ENCODE data around the gene CCDC146. TPM values are rescaled to one million over a fixed set of nuclear protein-coding genes. Genes with fewer than 3 reads are reported as not detected.

The CCDC146 gene
- total RNA-seq, 1 experiment from 2014 or later: 2.2 TPM

GRCh38 chr7:77258014-77258413 is 135.6 kb downstream of the CCDC146 start:
- BruUV-seq (replicated peaks): no TSS peak
- POLR2A ChIA-PET (ENCODE audit: low non-redundant PET): no interaction called here

GRCh38 chr7:77258593-77258992 is 136.2 kb downstream of the CCDC146 start:
- no peaks in the 10 kb centered on the region for H3K27me3 ChIP-seq (replicated peaks; ENCODE audit: insufficient read depth, low read depth, low read length, poor library complexity)
- BruUV-seq (replicated peaks): no TSS peak
- POLR2A ChIA-PET (ENCODE audit: low non-redundant PET): no interaction called here
- H3K4me1 ChIP-seq (ENCODE audit: insufficient read depth, low read length, poor library complexity, severe bottlenecking): no peaks in the 10 kb centered on the region
- CTCF ChIA-PET: no interaction called here
- DNase-seq (ENCODE audit: low spot score): no peak
- TF ChIP-seq EZH2 (IDR thresholded peaks at IDR 0.05; ENCODE audit: borderline replicate concordance, low read depth, low read length, poor library complexity, severe bottlenecking) (no peak), CTCF (conservative IDR thresholded peaks at IDR 0.05; ENCODE audit: low read depth, low read length) (no peak)
- no peak overlapping the region for H3K4me3 ChIP-seq (ENCODE audit: low read depth, low read length, poor library complexity, severe bottlenecking)
- H3K9me3 ChIP-seq (ENCODE audit: low read depth, low read length, poor library complexity, severe bottlenecking): no peaks in the 10 kb centered on the region
- H3K36me3 ChIP-seq (ENCODE audit: insufficient read depth, low read length, poor library complexity, severe bottlenecking): no peaks in the 10 kb centered on the region
- no peak overlapping the region for H3K27ac ChIP-seq (ENCODE audit: low read depth, low read length, poor library complexity, severe bottlenecking)
- intact Hi-C loops (cut with micrococcal nuclease; ENCODE audit: unreplicated experiment): no loop called here

More at GRCh38 chr7:77258014-77258413, 135.6 kb downstream of the CCDC146 start:
- Histone ChIP-seq H3K9me3 (ENCODE audit: low read depth, low read length, poor library complexity, severe bottlenecking) (no peaks in the 10 kb centered on the region), H3K36me3 (ENCODE audit: insufficient read depth, low read length, poor library complexity, severe bottlenecking) (no peaks in the 10 kb centered on the region), H3K27me3 (replicated peaks; ENCODE audit: insufficient read depth, low read depth, low read length, poor library complexity) (no peaks in the 10 kb centered on the region), H3K4me3 (ENCODE audit: low read depth, low read length, poor library complexity, severe bottlenecking) (no peak overlapping the region), H3K4me1 (ENCODE audit: insufficient read depth, low read length, poor library complexity, severe bottlenecking) (no peaks in the 10 kb centered on the region), H3K27ac (ENCODE audit: low read depth, low read length, poor library complexity, severe bottlenecking) (no peak overlapping the region)
- CTCF ChIA-PET: no interaction called here
- no peak for DNase-seq (ENCODE audit: low spot score)
- TF ChIP-seq EZH2 (IDR thresholded peaks at IDR 0.05; ENCODE audit: borderline replicate concordance, low read depth, low read length, poor library complexity, severe bottlenecking) (no peak), CTCF (conservative IDR thresholded peaks at IDR 0.05; ENCODE audit: low read depth, low read length) (no peak)
- intact Hi-C loops (cut with micrococcal nuclease; ENCODE audit: unreplicated experiment): no loop called here

GRCh38 chr7:77262316-77262715 is 139.9 kb downstream of the CCDC146 start:
- no peaks in the 10 kb centered on the region for H3K4me1 ChIP-seq (ENCODE audit: insufficient read depth, low read length, poor library complexity, severe bottlenecking)
- intact Hi-C loops (cut with micrococcal nuclease; ENCODE audit: unreplicated experiment): no loop called here
- H3K27ac ChIP-seq (ENCODE audit: low read depth, low read length, poor library complexity, severe bottlenecking): no peak overlapping the region
- no peaks in the 10 kb centered on the region for H3K36me3 ChIP-seq (ENCODE audit: insufficient read depth, low read length, poor library complexity, severe bottlenecking)
- CTCF ChIA-PET: no interaction called here
- BruUV-seq (replicated peaks): no TSS peak
- no peaks in the 10 kb centered on the region for H3K9me3 ChIP-seq (ENCODE audit: low read depth, low read length, poor library complexity, severe bottlenecking)
- no peak overlapping the region for H3K4me3 ChIP-seq (ENCODE audit: low read depth, low read length, poor library complexity, severe bottlenecking)
- POLR2A ChIA-PET (ENCODE audit: low non-redundant PET): no interaction called here
- DNase-seq (ENCODE audit: low spot score): no peak
- H3K27me3 ChIP-seq (replicated peaks; ENCODE audit: insufficient read depth, low read depth, low read length, poor library complexity): no peaks in the 10 kb centered on the region
- TF ChIP-seq CTCF (conservative IDR thresholded peaks at IDR 0.05; ENCODE audit: low read depth, low read length) (no peak), EZH2 (IDR thresholded peaks at IDR 0.05; ENCODE audit: borderline replicate concordance, low read depth, low read length, poor library complexity, severe bottlenecking) (no peak)

All from A673 (cell line).